SU-DHL-6 (cell line): ENCODE results near the gene GAS7.

Experiments used
- H2AFZ ChIP-seq: fragments of 200-600 bp; sonication (generic); 2 replicates; pipeline ENCODE4 v1.6.1; 2014; ENCODE audit warnings: low read depth, mild to moderate bottlenecking, moderate library complexity, mixed read lengths, antibody characterized with exemption, low read length; ENCODE audit not compliant: severe bottlenecking
- H3F3A ChIP-seq: fragments of 200-600 bp; shearing (Covaris generic); 2 replicates; pipeline ENCODE4 v1.6.0; 2016; ENCODE audit warnings: antibody characterized with exemption, mild to moderate bottlenecking; ENCODE audit not compliant: insufficient read depth
- H3K27ac ChIP-seq: fragments of 200-600 bp; sonication (generic); 2 replicates; pipeline ENCODE4 v1.5.1; 2016; ENCODE audit warnings: low read depth, mild to moderate bottlenecking, low read length, moderate library complexity, mixed read lengths
- H3K27me3 ChIP-seq: fragments of 200-600 bp; sonication (generic), shearing (Covaris generic); 2 replicates; pipeline ENCODE4 v1.6.0; 2014; ENCODE audit warnings: mild to moderate bottlenecking, low read length
- H3K36me3 ChIP-seq: fragments of 200-600 bp; sonication (generic); 2 replicates; pipeline ENCODE4 v1.6.1; 2014; ENCODE audit warnings: mild to moderate bottlenecking, low read length, mixed read lengths
- H3K4me2 ChIP-seq: fragments of 300-600, 200-600 bp; shearing (Covaris generic), sonication (generic); 2 replicates; pipeline ENCODE4 v1.6.0; 2014; ENCODE audit warnings: low read length, low read depth, mild to moderate bottlenecking; ENCODE audit not compliant: poor library complexity, severe bottlenecking
- H3K4me3 ChIP-seq: fragments of 200-600 bp; sonication (generic); 2 replicates; pipeline ENCODE4 v1.5.1; 2014; ENCODE audit warnings: antibody characterized with exemption, low read length, mild to moderate bottlenecking, mixed read lengths; ENCODE audit not compliant: insufficient read depth, poor library complexity, severe bottlenecking
- H3K79me2 ChIP-seq: fragments of 200-600 bp; sonication (generic); 2 replicates; pipeline ENCODE4 v1.6.1; 2014; ENCODE audit warnings: mild to moderate bottlenecking, low read length, moderate library complexity; ENCODE audit not compliant: insufficient read depth
- H3K9ac ChIP-seq: fragments of 200-600 bp; sonication (generic); 2 replicates; pipeline ENCODE4 v1.7.0; 2014; ENCODE audit warnings: mild to moderate bottlenecking, low read length
- H3K9me2 ChIP-seq: fragments of 200-600 bp; sonication (generic); replicated peaks from 2 replicates; pipeline ENCODE4 v1.6.1; 2014; ENCODE audit warnings: low read length; ENCODE audit not compliant: insufficient read depth
- H3K9me3 ChIP-seq: fragments of 200-600 bp; sonication (generic); 2 replicates; pipeline ENCODE4 v1.6.1; 2014; ENCODE audit warnings: low read length, mixed read lengths; ENCODE audit not compliant: insufficient read depth
- H4K20me1 ChIP-seq: fragments of 200-600 bp; sonication (generic); 2 replicates; pipeline ENCODE4 v1.6.1; 2014; ENCODE audit warnings: low read depth, mild to moderate bottlenecking, antibody characterized with exemption, low read length, moderate library complexity, mixed read lengths
- EZH2phosphoT487 ChIP-seq: fragments of 200-600 bp; sonication (generic), shearing (Covaris generic); conservative IDR thresholded peaks from 2 replicates; pipeline ENCODE4 v1.6.1; 2018; ENCODE audit warnings: mild to moderate bottlenecking, antibody characterized with exemption, low read length, moderate library complexity, mixed read lengths
- TF ChIP-seq, protein P1 (sequence below): fragments of 200-600 bp; sonication (generic); IDR thresholded peaks from one replicate; pipeline ENCODE4 v1.5.1; 2017; ENCODE audit warnings: antibody characterized with exemption, mild to moderate bottlenecking, low read length, moderate library complexity; ENCODE audit not compliant: insufficient read depth, poor library complexity, severe bottlenecking

GAS7 gene

GRCh38 chr17:9860851-9861250 is 337.6 kb downstream of the GAS7 start:
- H3K9me3 ChIP-seq = no peaks in the 10 kb centered on the region
- H3K27me3 ChIP-seq = no peaks in the 10 kb centered on the region
- H3K79me2 ChIP-seq = no peaks in the 10 kb centered on the region
- H2AFZ ChIP-seq = no peak overlapping the region
- no peak overlapping the region for H3K27ac ChIP-seq
- H3K9me2 ChIP-seq = no peaks in the 10 kb centered on the region
- TF ChIP-seq, protein P1, sequence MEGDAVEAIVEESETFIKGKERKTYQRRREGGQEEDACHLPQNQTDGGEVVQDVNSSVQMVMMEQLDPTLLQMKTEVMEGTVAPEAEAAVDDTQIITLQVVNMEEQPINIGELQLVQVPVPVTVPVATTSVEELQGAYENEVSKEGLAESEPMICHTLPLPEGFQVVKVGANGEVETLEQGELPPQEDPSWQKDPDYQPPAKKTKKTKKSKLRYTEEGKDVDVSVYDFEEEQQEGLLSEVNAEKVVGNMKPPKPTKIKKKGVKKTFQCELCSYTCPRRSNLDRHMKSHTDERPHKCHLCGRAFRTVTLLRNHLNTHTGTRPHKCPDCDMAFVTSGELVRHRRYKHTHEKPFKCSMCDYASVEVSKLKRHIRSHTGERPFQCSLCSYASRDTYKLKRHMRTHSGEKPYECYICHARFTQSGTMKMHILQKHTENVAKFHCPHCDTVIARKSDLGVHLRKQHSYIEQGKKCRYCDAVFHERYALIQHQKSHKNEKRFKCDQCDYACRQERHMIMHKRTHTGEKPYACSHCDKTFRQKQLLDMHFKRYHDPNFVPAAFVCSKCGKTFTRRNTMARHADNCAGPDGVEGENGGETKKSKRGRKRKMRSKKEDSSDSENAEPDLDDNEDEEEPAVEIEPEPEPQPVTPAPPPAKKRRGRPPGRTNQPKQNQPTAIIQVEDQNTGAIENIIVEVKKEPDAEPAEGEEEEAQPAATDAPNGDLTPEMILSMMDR = no peak
- TF ChIP-seq EZH2phosphoT487 = no peak
- H3K36me3 ChIP-seq = no peaks in the 10 kb centered on the region
- no peak overlapping the region for H3K9ac ChIP-seq
- no peaks in the 10 kb centered on the region for H3F3A ChIP-seq
- H3K4me3 ChIP-seq = no peak overlapping the region
- H4K20me1 ChIP-seq = no peaks in the 10 kb centered on the region
- no peak overlapping the region for H3K4me2 ChIP-seq
